Frontal cortex (tissue), 4 donors: ENCODE data around the gene SALL1. TPM values are rescaled to one million over a fixed set of nuclear protein-coding genes. Genes with fewer than 3 reads are reported as not detected.
A peak's percentile ranks its signal among the peaks of the same experiment; 100 is the strongest.

Experiments used
- DNase-seq, 2 donors: peaks; one replicate each; pipeline ENCODE4 v3.0.0; 2012; ENCODE audit warnings: low spot score in 2 of 2
- FAIRE-seq: peaks from 2 replicates; lab custom pipeline; 2012; peaks lifted over from hg19 to GRCh38; lab: Jason Lieb, UNC
- total RNA-seq: library from RNA; depleted of rRNA; stranded (reverse); fragments of >200 nt; gene quantifications from one replicate; pipeline ENCODE4 v1.2.3, GENCODE V29; 2014
- donor health status: control.
- donor health status: control.
- donor health status: control.

Gene SALL1
- total RNA-seq, 1 donor from 2014 or later, result 5.3 TPM

GRCh38 chr16:51159296-51159695 lies 8.2 kb upstream of the SALL1 start:
- FAIRE-seq (no peak), DNase-seq (no peak)

DNA sequence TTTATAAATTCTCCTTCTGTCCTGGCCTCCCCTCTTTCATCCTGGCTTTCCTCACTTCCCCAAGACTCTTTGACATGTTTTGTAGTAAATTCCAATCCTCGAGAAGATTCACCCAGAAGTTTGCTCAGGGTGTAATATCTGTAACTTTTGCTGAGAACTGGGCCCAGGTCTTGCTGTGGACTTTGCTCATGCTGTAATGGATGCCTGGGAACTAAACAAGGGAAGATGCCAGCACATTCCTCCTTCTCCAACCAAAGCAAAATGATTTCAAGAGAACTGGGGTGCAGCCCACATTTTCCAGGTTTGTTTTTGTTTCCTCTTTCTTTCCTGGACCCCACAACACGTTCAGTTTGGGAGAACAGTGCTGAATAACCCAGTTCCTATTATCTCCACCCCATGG lies 6.6 kb upstream of the SALL1 start:
- FAIRE-seq, result no peak
- DNase-seq, result no peak

DNA sequence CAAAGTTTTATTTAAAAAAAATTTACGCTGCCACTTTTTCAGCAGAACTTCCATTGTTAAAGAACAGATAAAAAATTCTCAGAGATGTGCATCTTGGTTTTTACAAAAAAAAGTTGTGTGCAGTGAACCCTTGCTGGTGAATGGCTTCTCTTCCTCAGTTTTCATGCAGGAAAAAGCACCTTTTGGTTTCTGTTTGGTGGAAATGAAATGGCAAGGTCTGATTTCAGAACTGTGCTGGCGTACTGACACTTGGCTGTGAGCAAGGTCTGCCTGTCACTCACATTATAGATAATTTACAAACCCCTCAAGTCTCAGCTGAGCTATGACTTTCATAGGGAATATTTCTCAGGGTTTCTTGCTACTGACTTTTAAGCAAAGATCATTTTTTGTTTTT lies 5.7 kb upstream of the SALL1 start:
- DNase-seq (no peak), FAIRE-seq (no peak)

DNA sequence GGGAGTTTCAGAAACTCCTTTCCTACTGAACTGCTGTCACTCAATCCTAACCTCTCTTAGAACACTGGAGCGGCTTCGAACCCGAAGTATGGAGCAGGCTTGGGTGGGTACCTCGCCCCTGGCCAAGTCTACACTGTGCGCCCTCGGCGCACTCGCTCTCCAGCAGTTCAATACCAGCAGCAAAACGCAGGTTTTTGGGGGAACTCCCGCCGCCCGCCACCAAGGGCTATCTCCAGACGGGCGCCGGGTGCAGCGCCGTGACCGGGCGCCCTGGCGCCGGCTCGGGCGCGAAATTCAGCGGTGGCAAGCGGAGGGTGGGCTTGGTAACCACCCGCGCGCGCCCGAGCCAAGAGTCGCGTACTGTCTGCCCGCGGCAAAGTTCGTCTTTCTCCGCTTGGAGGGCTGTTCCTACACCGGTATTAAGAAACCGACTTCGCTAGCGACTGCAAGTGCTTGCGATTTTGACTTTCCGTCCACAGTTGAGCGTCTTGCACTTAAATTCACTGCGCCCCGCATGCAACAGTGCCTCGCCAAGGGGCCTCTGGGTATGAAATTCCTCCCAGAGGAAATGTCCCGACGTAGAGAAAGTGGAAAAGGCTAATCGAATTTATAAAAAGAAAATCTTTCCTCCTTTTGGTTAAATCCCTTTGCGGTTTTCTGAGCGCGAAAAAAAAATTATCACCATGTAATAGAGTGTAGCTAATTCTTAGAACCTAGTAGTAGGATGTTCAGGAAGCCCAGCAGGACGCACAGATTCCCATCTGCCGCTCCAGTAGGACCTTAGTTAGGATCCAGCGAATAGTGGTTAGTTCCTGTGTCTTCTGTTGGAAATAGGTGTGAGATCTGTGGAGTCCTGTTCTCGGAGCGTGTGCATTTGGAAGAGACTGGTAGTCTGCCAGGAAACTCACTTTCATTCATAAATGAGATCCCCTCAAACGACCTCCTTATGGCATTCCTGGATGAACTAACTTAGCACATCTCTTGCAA lies 5.0 kb upstream of the SALL1 start:
- DNase-seq (no peak), FAIRE-seq (no peak)

GRCh38 chr16:51155199-51155607 lies 4.1 kb upstream of the SALL1 start:
- DNase-seq (no peak), FAIRE-seq (no peak)

DNA sequence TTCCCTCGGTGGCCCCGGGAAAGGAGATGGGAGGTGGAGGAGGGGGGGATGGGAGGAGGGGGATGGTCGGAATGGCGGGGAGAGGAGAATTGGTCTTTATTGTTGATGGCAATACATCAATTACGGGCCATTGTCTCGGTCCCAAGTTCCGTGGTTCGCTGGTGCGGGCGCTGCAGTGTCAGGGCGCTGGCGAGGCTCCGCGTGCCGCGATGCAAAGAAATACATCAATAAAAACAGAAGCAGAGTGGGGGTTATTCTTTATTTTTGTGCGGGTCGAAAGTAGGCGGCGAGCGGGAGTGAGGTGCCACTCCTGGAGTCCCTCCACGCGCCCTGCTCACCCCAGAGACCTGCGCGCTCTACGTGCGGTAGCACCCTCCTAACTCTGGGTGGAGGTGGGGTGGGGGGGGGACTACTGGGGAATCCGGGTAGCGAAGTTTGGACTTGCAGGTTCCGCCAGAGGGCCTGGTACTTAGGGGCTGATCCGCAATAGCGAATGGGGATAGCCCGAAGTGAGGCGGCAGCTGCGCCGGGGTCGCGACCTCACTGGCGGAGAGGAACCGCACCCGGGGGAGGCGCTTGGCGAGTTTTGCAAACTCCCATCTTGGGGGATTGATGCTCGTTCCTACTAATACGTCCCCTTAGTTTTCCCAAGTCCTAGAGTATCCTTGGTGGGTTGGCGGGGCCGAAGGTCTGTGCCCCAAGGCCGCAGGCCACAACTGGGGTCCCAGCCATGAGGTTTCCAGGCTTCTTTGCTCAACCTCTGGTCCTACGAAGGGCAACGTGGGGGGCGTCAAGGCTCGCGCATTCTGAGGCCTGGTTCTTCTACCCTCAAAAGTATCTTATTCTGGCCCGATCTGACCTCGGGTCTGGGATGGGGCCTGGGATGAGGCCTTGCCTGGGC lies 3.5 kb upstream of the SALL1 start:
- DNase-seq (no peak), FAIRE-seq (no peak)

DNA sequence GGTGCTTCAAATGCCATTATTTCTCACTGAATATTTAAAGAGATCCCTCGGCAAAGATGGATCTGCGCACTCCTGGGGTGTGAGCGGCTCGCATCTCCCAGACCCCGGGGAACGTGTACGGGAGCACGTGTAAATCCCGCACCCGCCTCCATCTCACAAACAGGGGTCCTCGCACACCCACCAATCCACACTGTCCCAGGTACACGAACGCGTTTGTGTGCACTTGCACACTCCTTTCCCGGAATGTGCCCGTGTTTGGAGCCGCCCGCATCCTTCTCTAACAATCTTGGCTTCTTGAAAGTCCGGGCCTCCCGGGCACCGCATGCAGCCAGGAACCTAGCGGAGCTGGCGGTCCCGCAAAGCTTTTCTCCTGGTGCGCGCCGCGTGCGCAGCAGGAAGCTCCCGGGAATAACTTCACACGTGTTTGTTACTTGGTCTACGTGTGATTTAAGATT lies 2.5 kb upstream of the SALL1 start:
- DNase-seq (no peak), FAIRE-seq (no peak)

- FAIRE-seq (no peak), DNase-seq (no peak)
Observed at GRCh38 chr16:51152691-51153576, 1.9 kb upstream of the SALL1 start.

GRCh38 chr16:51151961-51152663 lies 1.0 kb upstream of the SALL1 start:
- FAIRE-seq, result no peak
- peak; percentile 88 to 94 for DNase-seq

- DNase-seq (peak; percentile 75 to 89), FAIRE-seq (no peak)
Observed at GRCh38 chr16:51151435-51151960, 428 bp upstream of the SALL1 start.

DNA sequence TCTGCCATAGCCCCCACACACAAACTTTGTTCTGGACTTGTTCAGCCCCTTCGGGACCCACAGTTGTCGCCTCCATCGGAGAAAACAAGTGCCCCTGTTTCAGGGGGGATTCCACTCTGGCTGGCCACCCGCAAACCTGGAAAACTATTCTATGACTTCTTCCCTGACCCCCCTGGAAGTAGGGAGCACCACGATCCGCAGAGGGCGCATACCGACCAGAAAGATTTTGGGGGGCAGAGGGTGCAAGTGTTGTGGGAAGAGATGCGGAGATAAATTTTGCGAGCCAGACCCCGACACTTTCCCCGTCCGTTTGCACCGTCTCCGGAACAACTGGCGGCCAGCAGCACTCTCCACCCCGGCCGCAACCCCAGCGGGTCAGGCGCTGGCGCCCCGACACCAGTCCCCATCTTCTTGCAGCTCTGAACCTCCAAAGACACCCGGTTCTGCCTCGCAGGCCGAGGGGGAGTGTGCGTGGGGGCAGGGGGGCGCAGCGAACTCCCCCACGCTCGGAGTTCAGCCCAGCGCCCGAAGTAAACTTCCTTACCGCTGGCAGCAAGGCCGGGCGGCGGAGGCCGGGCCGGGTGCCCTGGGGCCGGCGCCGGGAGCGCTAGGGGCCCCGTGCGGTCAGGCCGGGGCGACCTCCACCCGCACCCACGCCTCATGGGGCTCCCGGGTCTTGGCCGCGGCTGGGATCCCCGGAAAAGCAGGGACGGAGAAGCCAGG lies 744 bp downstream of the SALL1 start:
- FAIRE-seq (no peak), DNase-seq (no peak)

DNA sequence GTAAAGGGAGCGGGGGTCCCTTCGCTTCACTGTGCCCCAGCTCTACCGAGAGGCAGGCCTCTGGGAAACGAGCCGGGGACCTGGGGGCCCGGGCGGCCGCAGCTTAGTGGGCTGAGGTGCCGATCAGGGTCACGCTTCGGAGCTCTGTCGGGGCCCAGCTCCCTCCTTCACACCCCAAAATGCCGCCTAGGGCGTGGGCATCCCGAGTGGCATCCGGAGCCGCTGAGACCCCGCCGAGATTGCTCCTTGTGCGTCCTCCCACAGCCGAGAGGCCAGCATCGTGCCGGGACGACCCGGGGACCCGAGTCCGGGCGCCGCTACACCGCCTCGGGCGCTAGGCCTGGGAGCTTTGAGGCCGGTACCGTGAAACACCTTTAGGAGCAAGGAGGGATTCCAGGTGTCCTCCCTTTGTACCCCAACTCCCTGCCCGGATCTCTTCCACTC lies 1.3 kb downstream of the SALL1 start:
- FAIRE-seq (no peak), DNase-seq (no peak)

GRCh38 chr16:51149251-51149661 lies 1.8 kb downstream of the SALL1 start:
- DNase-seq (no peak), FAIRE-seq (no peak)

- DNase-seq (no peak), FAIRE-seq (no peak)
Observed at GRCh38 chr16:51148678-51149228, 2.3 kb downstream of the SALL1 start.

DNA sequence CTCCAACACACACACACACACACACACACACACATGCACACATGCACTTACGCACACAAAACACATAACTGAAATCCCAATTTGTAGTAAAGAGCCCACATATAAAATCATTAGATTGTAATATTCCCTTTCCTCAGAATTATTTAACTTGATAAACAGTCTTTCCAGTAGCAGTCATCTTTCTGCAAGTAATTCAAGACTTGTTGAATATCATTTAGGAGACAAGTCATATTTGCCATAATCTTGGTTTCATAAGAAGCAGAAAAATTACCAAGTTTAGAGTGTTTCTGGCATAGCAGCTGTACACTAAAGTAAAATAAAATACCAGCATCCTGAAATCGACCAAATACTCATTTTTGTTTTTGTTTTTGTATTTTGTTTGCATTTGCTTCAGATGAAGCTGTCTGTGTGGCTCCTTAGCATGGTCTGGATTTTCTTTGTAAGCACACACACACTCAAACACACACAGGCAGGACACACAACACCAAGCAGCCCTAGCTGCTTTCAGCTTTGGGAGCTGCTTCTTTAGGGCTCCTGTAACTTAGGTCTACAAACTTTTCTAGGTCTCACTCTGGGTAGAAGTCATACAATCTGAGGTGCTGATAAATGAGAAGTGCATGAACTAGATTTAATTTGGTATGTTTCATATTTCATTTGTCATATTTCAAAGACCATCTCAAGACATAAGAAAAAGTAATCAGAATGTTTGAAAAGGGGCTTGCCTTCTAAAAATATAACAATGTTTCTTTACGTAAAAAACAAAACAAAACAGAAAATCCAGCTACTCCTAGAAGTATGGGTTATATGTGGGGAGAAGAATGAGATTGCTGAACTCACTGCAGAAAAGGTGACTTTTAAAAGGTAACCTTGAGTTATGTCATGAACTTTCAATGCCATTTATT lies 3.0 kb downstream of the SALL1 start:
- DNase-seq, result no peak
- FAIRE-seq, result no peak

DNA sequence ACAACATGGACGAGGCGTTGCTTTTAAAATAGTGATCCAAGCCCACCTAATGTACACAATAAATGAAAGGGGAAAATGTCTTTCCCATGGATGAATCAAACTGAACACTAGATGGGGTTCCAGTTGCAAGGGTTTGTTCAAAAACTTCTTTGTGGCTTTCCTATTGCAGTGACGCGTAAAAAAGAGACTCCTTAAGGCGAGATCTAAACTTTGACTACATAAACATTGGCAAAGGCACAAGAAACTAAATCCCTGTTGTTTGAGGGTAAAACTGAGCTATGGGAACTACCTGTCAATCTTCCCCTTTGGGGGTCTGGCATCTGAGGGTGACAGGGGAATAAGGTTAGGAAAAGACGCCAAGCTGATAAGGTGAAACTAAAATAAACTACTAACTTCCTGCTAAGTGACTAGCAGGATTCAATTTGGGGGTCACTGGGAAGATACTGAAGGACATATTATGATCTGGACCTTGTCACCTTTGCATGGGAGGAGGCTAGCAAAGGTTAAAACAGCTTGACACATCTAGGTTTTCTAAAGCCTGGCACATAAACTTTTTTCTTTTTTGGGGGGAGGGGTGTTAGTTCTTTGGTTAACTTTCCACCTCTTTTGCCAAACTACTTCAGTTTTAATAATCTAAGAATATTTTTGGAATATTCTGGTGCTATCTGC lies 4.7 kb downstream of the SALL1 start:
- no peak for FAIRE-seq
- no peak for DNase-seq
